GM21576 (cell line): ENCODE data around the gene MAP3K9.

ENCODE experiments used
- ATAC-seq: cut with Tn5 transposase; IDR thresholded peaks from one replicate; pipeline ENCODE4 v1.9.1; 2021; ENCODE audit warnings: mild to moderate bottlenecking, moderate library complexity; ENCODE audit not compliant: unreplicated experiment

The MAP3K9 gene

GRCh38 chr14:70701610-70702009 is 107.7 kb downstream of the MAP3K9 start:
- ATAC-seq, result no peak

- ATAC-seq, result no peak
Observed at GRCh38 chr14:70700955-70701585, 108.2 kb downstream of the MAP3K9 start.

GRCh38 chr14:70699646-70700045 is 109.7 kb downstream of the MAP3K9 start:
- no peak for ATAC-seq

- ATAC-seq, result no peak
Observed at GRCh38 chr14:70698288-70698687, 111.0 kb downstream of the MAP3K9 start.

GRCh38 chr14:70697701-70698100 is 111.6 kb downstream of the MAP3K9 start:
- ATAC-seq, result no peak

- ATAC-seq, result no peak
Observed at GRCh38 chr14:70696026-70696425, 113.3 kb downstream of the MAP3K9 start.

GRCh38 chr14:70692210-70692609 is 117.1 kb downstream of the MAP3K9 start:
- ATAC-seq, result no peak

- ATAC-seq, result no peak
Observed at GRCh38 chr14:70685474-70686197, 123.7 kb downstream of the MAP3K9 start.

- no peak for ATAC-seq
Observed at GRCh38 chr14:70683983-70684382, 125.3 kb downstream of the MAP3K9 start.

GRCh38 chr14:70680748-70681147 is 128.6 kb downstream of the MAP3K9 start:
- ATAC-seq, result no peak

GRCh38 chr14:70677341-70677740 is 132.0 kb downstream of the MAP3K9 start:
- no peak for ATAC-seq
